HG03097 (cell line): ENCODE data around the gene NBL1.

Experiments used
- ATAC-seq: cut with Tn5 transposase; IDR thresholded peaks from one replicate; pipeline ENCODE4 v1.9.1; 2021; ENCODE audit not compliant: unreplicated experiment, low FRiP score

The NBL1 gene

DNA sequence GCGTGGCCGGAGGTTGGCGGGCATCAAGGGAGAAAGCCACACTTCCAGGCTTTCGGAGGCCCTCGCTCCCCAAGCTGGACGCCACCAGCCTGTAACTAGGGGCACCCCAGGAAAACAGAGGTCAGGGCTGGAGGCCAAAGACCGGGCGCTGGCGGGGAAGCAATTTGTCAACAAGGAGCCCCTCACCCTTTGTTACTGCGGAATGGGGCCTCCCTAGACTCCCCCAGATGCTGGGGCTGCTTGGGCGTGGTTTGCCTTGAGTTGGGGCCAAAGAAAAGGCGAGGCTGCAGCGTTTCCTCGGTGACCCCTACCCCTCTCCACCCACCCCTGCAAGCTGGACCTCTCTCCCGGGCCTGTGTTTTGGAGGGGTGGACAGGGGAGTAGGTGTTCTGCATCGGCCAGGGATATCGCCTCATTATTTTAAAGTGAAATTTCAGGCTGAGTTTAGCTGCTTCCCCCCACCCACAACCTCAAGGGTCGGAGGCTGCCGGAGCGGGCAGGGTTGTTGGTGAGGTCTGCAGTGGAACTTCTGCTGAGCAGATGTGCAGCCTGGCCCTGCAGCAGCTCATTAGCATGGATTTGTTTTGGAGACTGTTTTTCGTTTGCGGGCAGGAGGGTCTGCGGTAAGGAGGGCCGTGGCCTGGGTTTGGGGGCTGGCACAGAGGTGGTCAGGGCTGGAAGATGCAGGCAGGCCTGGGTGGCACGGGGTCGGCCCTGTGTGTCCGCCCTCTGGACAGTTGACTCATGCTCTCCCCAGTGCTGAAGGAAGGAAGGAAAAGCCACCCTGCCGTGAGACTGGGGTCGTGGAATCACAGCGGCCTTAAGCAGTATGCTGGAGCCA is 1.5 kb downstream of the NBL1 start:
- no peak for ATAC-seq

DNA sequence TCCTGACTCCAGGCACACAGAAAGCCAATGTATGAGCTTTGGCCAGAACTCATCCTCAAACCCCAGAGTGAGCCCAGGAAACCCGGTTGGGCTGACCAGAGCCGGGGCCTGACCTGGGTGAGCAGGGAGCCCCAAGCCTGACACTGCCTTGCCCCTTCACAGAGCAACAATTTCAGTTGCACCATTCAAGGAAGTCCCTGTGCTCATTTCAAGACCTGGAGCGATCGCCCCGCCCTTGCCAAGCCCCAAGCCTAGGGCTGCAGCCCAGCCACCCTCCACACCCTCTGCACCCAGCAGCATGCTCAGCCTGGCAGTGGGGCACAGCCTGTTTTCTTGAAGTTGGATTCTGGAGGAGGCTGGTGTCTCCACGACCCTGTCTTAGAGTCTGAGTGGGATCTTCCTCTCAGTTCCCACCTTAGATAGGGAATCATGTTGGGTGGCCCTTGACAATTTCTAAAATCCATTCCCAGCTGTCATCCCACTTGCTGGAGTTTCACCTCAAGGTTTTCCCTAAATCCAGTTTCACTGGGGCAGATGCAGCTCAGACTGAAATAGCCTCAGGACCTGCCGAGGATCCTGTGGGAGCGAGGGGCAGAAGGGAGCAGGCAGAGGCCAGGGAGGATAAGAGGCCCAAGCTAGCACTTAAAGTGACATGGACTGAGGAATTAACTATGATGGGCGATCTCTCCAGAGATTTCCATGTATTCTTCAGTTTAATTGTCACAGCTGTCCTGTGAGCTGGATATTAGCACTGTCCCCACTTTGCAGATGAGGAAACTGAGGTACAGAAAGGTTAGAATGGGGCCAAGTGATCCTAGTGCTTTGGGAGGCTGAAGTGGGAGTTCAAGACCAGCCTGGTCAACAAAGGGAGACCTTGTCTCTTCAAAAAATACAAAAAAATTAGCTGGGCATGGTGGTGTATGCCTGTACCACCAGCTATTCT is 2.5 kb downstream of the NBL1 start:
- no peak for ATAC-seq

DNA sequence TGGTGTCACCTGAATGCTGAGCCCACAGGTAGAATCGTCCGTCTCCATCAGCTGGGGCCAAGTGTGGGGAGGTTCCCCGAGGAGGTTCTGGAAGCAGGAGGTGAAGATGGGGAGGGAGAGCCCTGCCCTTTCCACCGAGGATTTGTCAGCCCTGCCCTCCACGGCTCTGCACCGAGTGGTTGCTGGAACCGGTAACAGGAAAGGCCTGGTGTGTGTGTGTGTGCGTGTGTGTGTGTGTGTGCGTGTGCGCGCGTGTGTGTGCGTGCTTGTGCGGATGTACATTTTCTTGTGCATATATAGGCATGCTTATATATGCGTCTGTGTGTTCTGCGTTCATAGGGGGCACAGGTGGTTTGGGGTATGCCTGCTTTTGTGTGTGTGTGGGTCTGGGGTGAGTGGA is 3.5 kb downstream of the NBL1 start:
- no peak for ATAC-seq

DNA sequence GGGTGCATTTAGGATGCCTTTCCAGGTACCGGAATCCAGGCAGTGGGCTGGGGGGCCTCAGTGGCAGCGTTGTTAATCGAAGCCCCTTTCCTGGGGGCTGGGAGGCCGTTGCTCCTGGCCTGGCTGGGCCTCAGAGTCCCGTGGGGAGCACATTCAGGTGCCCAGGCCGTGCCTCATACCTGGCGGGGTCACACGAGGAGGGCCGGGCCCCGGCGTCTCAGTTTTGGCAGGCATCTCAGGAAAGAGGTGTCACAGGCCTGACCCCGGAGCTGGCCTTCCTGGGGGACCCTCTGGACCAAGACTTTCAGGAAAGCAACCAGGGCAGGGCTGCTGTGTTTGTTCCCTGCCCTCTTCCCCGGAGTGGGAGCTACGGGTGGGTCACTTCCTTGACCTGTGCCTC is 4.1 kb downstream of the NBL1 start:
- ATAC-seq, result no peak

DNA sequence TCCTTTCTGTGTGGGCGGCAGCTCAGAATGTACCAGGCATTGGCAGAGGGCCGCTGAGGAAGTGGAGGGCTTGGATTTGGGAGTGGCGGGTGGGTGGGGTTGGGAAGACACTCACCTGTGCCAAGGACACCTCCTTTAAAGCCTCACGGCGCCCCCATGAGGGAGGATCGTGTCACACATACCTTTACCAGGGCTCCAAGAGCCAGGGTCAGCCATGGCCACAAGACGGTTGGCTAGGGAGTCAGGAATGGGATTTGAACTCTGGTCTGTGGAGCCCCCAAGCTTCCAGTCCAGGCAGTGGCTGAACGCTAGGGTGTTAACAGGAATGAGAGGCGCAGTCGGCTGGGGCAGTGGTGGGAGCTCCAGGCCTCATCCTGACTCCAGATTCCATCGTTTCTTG is 4.6 kb downstream of the NBL1 start:
- no peak for ATAC-seq

DNA sequence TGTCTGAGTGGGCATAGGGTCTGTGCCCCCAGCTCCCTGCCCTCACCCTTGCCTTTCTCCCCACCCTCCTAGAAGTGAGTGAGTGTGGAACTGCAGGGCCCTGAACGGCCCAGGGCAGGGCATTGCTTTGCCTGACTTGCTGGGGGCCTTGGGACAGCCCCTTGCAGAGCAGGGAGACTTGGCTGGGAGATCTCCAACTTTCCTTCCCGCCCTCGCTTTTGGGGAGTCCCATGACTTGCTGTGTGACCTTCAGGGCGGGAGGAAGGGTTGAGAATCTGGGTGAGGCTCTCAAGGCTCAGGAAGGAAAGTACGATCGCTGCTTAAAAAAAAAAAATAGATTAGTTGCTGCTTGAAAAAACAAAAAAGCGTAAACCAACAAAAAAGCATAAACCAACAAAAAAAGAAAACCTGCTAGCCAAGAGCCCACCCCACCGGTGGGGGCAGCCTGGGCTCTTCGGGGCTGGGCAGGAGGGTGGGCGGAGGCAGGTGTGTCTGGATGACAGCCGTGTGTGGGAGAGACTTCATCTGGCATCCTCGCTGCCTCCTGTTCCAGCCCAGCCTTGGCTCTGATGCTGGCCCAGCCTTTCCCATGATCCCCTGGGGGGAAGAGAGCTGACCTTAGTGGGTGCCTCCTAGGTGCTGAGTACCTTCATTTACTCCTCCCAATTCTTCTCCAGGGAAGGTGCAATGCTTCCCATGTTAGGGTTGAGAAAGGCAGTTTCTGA is 6.5 kb downstream of the NBL1 start:
- no peak for ATAC-seq

DNA sequence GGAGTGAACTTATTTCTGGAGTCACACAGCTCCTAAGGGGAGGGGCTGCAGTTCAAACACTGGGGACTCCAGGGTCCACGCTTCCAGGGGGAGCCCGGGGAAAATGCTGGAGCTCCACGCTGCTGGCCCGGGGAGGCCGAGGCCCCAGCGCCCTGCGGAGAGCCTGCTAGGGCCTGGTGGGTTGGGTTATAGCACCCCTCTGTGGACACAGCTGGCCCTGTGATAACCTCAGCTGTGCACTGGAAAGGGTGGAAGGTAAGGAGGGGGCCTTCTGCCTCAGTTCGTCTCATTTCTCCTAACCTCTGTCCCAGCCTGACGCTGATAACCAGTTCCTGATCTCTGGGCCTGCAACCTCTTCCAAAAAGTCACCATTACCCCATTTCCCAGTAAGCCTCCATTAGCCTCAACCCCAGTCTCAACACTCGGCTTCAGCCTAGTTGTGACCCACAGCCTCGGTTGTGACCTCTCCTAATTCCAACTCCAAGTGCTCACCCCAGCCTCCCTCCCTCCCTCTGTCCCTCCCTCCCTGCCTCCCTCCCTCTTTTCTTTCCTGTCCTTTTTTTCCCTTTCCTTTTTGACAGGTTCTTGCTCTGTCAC is 7.1 kb downstream of the NBL1 start:
- no peak for ATAC-seq

DNA sequence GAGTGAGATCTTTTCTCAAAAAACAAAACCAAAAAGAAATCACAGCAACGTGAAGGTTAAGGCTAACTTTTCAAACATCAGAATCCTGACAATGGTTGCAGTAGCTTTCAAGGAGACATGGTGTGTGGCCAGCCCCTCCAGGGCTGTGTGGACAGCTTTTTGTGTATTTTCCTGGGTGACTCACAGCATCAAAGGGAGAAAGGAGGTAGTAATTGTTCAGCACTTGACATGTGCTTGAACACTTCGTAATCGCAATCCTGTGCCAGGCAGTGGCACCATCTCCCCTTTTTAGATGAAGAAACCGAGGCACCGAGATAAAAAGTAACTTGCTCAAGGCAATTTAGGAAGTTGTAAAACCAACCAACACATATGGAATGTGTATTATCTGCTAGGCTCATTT is 10.3 kb downstream of the NBL1 start:
- no peak for ATAC-seq

DNA sequence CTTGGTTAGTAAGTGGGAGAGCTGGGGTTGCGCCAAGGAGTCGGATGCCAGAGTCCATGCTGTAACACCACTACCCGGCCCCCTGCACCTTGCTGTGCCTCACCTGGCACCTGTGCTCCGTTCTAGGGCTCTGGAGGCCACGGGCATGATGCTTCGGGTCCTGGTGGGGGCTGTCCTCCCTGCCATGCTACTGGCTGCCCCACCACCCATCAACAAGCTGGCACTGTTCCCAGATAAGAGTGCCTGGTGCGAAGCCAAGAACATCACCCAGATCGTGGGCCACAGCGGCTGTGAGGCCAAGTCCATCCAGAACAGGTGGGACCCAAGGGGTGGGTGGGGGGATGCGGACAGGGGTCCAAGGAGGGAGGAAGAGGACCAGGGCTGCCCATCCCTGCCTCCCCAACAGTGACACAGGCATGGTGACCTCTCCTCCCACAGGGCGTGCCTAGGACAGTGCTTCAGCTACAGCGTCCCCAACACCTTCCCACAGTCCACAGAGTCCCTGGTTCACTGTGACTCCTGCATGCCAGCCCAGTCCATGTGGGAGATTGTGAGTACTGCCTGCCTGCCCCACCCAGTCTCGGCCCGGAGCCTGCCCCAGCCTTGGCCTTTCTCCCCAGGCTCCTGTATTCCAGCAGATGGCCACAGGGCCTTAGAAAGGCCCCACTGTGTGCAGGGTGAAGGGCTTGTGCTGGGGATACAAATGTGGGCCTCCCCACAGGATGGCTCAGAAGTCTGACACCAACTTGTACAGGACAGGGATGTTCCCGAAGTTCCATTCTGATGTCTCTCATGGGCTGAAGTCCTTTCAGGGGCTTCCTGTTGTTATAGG is 11.0 kb downstream of the NBL1 start:
- ATAC-seq, result no peak

DNA sequence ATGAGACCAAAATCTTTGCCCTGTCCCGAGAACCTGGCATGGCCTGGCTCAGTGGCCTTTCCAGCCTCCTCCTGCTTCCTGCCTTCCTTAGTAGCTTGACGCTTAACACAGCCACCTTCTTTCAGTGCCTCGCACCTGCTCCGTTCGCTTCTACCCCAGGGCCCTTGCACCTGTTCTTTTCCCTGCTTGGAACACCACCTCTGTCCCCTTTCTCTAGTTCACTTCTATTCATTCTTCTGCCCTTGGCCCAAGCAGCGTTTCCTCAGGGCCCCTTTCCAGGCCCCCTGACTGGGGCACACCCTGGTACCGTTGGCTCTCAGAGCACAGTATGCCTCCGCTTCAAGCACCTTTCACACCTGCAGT is 11.6 kb downstream of the NBL1 start:
- ATAC-seq, result no peak

DNA sequence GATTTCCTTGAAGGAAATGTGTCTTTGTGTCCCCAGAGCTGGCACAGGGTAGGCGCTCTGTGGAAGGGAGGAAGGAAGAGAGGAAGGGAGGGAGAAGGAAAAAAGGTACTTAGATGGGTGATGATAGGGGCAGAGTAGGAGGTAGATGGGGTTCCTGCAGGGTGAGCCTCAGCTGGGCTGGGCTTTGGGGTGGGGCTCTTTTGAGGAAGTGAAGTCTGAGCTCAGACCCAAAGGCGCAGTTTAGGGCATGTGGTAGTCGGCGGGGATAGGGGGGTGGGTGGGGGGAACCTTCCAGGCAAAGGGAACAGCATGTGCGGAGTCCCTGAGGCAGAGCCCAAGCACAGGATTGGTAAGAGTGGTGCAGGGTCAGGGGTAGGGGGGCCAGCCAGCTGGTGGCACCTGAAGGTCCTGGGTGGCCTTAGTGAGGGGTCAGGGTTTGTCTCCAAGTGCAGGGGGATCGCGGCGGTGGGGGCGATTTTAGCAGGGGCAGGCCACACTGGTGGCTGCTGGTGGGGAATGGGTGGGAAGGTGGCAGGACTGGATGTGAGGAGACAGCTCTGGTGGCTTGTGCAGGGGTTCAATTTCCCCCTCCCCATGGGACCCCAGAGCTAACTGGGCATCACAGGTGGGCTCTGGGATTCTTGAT is 12.1 kb downstream of the NBL1 start:
- no peak for ATAC-seq

DNA sequence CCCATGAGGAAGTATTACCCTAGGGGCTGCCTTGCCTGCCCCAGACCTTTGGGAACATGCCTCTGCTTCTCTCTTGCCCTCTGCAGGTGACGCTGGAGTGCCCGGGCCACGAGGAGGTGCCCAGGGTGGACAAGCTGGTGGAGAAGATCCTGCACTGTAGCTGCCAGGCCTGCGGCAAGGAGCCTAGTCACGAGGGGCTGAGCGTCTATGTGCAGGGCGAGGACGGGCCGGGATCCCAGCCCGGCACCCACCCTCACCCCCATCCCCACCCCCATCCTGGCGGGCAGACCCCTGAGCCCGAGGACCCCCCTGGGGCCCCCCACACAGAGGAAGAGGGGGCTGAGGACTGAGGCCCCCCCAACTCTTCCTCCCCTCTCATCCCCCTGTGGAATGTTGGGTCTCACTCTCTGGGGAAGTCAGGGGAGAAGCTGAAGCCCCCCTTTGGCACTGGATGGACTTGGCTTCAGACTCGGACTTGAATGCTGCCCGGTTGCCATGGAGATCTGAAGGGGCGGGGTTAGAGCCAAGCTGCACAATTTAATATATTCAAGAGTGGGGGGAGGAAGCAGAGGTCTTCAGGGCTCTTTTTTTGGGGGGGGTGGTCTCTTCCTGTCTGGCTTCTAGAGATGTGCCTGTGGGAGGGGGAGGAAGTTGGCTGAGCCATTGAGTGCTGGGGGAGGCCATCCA is 12.8 kb downstream of the NBL1 start:
- no peak for ATAC-seq

DNA sequence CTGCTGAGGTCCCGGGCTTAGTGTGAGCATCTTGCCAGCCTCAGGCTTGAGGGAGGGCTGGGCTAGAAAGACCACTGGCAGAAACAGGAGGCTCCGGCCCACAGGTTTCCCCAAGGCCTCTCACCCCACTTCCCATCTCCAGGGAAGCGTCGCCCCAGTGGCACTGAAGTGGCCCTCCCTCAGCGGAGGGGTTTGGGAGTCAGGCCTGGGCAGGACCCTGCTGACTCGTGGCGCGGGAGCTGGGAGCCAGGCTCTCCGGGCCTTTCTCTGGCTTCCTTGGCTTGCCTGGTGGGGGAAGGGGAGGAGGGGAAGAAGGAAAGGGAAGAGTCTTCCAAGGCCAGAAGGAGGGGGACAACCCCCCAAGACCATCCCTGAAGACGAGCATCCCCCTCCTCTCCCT is 13.4 kb downstream of the NBL1 start:
- no peak for ATAC-seq

DNA sequence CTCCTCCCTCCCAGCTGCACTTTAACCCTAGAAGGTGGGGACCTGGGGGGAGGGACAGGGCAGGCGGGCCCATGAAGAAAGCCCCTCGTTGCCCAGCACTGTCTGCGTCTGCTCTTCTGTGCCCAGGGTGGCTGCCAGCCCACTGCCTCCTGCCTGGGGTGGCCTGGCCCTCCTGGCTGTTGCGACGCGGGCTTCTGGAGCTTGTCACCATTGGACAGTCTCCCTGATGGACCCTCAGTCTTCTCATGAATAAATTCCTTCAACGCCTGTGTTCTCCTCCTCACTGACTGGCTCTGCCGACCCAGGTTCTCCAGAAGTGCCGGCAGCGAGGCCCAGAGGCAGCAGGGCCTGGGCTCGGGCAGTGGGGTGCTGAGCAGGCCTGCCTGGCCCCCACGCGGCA is 14.1 kb downstream of the NBL1 start:
- ATAC-seq, result no peak

DNA sequence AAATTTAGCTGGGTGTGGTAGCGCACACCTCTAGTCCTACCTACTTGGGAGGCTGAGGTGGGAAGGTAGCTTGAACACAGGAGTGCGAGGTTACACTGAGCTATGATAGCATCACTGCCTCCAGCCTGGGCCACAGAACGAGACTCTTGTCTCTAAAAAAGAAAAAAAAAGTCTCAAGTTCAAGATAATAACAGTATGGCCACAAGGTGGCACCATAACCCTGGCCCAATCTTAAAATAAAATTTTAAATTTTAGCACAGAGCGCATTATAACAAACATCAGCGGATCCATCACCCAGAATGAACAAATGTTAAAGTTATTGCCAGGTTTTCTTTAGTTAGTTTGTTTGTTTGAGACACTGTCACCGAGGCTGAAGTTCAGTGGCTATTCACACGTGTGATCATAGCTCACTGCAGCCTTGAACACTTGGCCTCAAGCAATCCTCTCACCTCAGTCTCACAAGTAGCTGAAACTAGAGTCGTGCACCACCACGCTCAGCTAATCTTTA is 17.7 kb downstream of the NBL1 start:
- ATAC-seq, result no peak

DNA sequence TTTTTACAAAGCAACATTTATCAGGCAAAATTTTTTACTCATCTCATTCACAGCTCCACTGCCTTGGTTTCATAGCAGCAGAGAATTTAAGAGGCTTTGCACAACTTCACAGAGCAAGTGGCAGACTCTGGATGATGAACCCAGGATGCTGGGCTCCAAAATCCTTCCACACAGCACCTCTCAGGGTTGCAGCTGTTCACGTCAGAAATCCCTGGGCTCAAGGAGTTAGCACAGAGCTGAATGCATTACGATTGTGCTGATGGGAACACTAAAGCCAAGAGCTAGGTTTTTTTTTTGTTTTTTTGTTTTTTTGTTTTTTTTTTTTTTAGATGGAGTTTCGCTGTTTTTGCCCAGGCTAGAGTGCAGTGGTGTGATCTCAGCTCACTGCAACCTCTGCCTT is 18.2 kb downstream of the NBL1 start:
- ATAC-seq, result no peak

DNA sequence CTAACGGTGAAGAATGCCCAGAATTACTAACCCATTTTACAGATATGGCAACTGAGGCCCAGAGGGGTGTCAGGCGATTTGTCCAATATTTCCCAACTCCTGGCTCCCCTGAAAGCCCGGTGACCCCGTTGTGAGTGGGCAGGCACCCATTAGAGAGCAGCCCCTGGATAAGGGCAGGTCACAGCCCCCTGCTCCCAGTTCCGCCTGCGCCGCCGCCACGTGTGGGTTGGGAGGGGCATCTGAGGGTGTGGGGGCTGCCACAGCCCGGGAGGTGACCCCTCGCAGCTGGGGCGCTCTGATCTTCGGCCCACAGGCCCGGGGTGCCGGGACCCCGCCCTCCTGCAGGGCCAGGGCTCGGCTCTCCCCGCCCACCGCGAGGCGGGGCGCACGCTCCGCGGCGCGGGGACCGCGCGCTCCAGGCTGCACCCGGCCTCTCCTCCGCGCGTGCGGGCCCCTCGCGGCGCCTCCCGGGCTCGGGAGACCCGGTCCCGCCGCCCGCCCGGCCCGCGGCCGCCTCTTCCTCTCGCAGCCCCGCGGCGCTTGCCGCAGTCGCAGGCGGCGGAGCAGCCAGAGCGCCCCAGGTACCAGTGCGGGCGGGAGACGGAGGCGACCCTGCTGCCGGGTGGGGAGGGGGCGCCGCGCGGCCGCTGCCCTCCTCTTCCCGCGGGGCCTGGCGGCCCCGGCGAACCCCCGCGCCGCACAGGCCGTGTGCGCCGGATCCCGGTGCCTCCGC is 20.5 kb downstream of the NBL1 start, which contains the start of gene HTR6:
TSS of gene HTR6 (plus strand) at position 423 of the 733 bp plus-strand sequence. CDS start 879 bp downstream, outside the sequence.
- no peak for ATAC-seq

DNA sequence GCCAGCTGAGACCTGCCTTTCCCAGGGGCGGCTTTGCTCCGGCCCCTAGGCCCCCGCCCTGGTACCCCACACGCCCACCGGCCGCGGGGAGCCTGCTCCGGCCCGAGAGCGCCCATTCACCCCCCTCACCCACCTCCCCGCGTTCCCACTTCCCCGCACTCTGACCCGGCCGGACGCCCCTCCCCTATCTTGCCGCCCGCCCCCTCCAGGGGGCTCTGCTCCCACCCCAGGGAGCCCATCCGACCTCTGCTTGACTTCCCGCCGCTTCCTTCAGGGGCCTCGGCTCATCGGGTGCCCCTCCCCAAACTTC is 21.0 kb downstream of the NBL1 start:
- no peak for ATAC-seq
